GM18526 (cell line): Measurements from ENCODE around the gene CTSD.

Source experiments
- POLR2A ChIP-seq: IDR thresholded peaks from 3 replicates; pipeline ENCODE4 v1.6.1; 2011; ENCODE audit not compliant: insufficient read length; ENCODE audit errors: extremely low read depth

Gene CTSD

DNA sequence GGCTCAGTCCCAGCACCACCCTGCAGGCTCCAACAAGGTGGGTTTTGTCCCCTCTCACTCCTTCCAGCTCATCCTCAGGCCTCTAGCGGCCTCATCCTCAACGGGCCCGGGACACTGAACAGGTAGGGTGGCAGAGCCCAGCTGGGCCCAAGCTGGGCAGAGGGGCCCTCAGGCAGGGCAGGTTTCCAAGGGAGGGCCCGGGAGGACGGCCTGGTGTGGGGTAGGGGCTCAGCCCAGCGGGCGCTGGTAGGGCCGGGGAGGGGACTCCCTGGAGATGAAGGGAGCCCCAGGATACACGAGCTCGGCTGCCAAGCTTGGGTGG, 10.9 kb downstream of the CTSD start:
- no peak for TF ChIP-seq POLR2A

DNA sequence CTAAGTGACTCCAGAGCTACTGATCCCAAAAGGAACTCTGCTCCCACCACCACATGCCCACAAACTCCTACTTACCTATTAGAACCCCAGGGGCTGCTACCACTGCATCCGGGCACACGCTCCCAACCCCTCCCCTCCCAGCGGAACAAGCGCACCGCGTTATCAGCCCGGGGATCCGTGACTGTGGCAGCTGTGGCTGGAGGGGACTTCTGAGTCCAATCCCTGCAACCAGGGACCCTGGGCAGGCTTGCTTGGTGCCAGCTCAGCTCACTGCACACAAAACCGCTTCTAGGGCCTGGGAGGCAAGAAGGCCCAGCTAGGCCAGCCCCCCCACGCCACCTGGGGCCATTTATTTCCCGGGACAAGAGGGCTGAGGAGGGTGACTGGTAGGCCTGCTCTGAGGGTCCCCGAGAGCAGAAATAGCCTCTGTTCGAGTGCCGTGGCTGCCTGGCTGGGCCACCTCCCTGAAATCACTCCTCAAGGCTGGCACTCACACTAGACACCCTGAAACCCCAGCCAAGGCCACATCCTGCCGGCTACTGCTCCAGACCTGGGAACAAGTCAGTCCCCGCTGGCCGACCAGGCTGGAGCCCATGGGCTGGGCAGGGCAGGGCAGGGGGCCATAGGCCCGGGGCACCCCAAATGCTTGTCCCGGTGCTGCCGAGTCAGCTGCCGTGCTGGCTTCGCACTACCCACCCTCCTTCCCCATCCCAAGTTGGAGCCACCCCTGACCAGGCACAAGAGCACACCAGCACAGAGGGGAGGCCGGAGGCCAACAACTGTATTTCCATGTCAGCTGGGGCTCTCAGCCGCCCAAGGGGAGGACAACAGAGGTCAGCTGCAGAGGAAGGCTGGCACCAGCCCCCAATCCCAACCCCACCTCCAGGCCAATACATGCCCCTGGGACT, 11.5 kb downstream of the CTSD start:
- TF ChIP-seq POLR2A, result no peak

DNA sequence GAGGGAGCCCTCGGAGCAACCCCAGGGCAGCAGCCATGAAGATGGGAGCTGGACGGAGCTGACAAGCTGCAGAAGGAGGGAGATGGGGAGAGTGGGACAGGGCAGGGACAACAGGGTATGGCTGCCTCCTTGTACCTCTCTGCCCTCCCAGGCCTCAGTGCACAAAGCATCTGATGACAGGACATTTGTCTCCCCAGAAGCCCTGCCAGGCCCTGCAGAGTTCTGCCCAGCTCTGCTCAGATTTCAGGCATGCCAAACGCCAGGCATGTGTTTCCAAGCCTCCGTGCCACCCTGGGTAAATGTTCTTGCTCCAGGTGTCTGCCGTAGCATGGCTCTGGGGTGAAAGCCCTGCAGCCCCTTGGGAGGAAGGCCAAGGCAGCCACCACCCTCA, 12.2 kb downstream of the CTSD start:
- no peak for TF ChIP-seq POLR2A

DNA sequence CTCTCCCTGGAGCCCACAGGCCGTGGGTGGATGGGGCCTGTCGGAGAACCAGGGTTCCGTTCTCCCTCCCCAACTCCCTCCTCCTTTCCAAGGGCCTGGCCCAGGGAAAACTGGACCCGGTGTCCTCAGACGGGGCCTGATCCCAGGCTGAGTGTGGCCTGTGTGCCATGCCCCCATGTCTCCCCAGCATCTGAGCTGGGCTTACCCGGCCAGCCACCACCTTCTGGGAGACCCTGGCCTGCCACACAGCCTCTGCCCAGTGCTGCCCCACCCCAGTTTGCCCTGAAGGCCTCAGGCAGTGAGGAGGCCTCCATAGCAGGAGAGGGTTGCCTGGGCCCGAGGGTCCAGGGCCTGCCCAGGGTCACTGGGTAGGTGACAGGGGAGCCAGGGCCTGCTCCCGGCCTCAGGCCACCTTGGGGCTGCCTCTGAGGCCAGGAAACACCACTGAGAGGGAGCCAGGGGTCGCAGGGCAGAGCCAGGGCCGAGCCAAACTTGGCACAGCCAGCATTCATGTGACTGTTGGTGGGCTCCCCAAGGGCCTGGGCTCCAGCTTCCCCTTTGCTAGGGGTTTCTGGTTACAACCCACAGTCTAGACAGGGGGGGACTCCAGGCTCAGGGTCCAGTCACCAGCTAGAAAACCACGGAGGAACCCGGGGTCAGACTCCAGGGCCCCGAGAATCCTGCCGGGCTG, 12.7 kb downstream of the CTSD start:
- TF ChIP-seq POLR2A, result no peak

DNA sequence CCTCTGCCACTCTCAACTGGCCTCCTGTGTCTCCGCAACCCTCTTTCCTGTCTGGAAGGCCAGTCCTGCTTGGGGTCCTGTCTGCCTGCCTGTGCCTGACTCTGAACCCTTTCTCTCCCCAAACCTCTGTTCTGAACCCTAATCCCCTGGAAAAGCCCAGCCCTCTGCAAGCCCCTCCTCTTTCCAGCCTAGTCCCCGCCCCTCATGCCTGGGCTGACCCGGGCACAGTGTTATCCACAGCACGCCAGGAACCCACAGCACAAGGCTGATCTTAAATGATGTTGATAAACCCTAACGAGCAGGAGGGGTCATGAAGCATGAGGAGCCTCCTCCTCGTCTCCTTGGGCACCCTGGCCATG, 13.3 kb downstream of the CTSD start, which contains the start of gene IFITM10:
Gene IFITM10 (minus strand): TSS at position 115 of the 359 bp plus-strand sequence. CDS start 153 bp downstream, outside the sequence.
- TF ChIP-seq POLR2A, result no peak

DNA sequence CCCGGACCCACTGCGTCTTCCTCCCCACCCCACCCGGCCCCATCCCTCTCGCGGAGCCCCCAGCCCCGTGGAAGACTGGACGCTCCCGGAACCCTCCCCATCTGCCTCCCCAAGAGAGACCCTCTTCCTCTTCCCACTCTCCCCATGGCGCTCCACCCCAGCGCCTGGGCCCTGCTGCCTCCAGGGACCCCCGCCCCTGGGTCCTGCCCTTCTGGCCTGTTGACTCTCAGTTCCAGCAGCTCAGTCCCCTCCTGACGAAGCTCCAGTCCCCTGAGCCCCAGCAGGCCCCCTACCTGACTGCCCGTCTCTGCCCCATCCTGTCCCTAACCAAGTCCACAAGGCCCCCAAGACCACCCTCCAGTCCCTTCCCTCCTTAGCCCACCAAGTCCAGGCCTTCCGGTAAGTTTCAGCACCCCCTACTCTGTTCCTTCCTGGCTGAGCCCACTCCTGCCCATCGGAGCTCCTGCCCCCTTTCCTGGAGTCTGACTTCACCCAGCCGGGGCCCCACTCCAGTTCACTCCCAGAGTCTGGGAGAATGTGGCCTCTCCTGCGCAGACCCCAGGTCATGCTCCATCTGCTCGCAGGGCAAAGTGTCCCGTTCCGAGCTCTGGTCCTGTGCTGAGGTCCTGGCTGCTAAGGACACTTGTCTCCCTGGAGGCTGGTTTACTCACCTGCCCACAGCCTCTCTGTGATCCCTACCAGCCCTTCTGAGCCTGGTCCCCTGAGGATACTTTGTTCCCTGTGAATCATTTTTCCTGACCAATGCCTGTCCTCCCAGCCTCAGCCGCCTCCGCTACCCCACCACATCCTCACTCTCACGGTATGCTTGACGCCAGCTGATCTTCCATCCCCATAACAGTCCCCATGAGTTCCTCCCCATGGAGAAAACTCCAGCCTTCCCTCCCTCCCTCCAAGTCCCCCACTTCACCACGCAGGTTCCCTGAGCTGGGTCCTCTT, 14.1 kb downstream of the CTSD start:
- no peak for TF ChIP-seq POLR2A

DNA sequence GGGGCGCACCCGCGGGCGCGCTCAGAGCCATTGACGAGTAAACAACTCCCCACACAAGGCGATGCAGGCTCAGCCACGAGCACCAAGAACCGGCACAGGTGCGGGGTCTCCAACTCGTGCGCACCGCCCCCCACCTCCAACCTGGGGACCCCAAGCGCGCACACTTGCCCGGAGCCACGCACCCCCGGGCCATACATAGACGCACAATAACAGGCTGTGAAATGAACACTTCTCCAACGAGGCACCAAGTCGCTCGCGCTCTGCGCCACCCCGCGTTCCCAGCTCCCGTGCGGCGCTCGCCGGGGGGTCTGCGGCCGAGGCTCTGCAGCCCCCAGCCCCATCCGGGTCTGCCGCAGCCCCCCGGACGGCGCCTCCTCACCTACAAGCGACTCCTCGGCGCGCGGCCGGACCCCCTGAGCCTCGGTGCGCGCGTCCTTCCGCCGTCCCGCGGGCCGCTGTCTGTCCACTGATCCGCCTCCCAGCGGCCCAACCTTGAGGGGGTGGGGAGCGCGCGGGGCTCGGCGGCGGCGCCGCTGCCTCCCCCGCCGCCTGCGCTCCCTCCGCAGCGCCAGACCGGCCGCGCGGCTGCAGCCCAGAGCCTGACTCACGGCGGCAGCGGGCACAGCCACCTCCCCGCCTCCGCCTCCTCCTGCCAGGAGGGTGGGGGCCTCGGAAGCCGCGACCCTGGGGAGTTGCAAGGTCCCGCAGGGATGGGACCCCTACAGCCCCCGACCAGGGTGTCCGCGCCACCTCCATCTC, 14.9 kb downstream of the CTSD start:
- no peak for TF ChIP-seq POLR2A

DNA sequence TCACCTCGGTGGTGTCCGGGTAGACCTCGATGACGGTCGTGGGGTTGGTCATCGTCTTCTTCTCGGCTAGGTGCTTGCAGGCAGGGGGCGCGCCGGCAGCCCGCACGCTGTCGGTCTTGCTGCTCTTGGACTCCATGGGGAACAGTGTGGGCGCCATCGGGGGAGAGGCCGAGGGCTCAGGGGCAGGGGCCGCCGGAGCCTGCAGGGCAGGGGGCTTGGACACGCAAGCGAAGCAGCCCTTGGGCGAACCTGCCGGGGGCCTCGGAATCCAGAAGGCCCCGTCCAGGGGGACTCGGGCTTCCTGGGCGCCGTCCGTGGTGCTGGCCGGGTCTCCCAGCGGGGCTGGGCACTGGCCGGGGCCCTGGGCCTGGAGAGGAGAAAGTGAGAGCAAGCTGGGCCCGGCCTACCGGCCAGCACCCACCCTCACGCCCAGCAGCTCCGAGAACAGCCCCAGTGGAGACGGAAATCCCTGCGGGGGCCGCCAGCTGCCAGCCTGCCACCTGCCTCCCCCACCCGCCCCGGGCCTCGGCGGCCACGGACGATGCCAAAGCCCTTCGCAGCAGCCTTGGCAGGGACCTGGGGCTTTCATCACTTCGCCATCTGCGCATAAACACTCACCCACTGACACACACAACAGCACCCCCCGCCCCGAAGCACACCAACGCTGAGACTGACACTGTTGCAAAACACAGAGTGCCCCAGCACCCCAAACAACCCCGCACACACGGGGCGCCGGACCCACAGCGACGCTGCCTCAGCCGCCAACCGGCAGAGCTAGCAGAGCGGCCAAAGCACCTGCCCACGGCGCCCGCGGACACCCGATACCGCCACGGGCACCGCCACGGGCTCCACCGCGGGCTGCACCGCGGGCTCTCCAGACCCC, 15.7 kb downstream of the CTSD start:
- TF ChIP-seq POLR2A, result no peak

DNA sequence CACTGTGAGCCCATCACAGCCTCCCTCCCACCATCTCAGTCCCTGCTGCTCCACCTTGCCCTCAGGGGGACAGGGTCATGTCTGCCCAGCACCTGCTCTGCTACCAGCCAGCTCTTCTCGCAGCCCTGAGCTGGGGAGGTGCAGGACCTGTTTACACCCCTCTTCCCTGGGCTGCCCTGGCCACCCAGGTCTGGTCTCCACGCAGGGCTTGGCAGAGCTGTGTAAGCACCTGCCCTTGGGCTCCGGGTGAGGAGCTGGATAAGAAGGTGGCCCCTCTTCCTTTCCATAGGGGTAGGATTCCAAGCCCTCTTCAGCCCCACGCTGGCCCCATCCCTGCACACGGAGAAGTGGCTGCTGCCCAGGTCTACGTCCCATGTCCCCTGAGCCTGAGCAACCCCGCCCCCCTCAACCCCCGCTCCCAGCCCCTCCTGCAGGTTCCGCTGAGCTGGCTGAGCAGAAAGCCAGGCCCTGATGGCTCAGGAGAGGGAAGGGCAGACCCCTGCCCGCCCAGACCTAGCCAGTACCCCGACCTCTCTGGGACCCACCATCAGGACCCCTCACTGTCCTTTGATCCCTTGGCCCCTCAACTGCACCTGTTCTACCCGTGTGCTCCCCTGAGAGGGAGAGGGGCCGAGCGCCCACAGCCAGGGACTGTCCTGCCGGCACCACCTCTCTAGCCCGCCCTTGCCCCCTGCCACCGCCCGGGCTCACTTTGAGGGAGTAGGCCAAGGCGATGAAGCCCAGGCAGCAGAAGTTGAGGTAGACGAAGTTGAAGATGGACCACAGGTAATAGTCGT, 16.6 kb downstream of the CTSD start:
- no peak for TF ChIP-seq POLR2A

DNA sequence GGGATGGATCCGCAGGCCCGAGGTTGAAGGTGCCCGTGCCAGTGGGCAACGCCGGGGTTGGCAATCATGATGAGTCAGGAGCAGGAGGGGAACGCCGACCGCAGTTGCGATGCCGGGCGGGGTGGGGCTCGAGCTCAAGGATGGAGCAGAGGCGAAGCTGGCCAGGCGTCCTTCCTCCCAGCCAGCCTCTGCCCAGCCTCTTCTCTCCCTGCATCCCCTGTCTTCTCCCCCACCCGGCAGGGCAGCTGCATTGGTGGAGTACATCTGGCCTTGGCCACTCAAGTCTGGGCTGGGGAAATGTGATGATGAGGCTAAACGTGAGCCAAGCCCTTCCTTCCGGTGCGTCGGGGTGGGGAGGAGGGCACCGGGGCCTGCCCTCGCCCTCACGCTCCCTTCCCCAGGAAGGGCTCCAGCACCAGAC, 17.2 kb downstream of the CTSD start:
- no peak for TF ChIP-seq POLR2A

DNA sequence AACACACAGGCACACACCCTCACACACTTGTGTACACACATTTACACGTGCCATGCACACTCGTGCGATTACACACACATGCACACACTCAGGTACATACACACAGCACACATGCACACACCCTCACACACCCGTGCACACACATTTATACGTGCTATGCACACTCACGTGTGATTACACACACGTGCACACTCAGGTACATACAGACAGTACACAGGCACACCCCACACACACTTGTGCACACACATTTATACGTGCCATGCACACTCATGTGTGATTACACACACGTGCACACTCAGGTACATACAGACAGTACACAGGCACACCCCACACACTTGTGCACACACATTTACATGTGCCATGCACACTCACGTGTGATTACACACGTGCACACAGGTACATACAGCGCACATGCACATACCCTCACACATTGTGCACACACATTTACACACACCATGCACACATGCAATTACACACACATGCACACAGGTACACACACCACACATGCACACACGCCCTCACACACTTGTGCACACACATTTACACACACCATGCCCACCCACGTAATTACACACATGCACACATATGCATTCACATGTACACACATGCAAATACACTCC, 17.9 kb downstream of the CTSD start:
- TF ChIP-seq POLR2A, result no peak

DNA sequence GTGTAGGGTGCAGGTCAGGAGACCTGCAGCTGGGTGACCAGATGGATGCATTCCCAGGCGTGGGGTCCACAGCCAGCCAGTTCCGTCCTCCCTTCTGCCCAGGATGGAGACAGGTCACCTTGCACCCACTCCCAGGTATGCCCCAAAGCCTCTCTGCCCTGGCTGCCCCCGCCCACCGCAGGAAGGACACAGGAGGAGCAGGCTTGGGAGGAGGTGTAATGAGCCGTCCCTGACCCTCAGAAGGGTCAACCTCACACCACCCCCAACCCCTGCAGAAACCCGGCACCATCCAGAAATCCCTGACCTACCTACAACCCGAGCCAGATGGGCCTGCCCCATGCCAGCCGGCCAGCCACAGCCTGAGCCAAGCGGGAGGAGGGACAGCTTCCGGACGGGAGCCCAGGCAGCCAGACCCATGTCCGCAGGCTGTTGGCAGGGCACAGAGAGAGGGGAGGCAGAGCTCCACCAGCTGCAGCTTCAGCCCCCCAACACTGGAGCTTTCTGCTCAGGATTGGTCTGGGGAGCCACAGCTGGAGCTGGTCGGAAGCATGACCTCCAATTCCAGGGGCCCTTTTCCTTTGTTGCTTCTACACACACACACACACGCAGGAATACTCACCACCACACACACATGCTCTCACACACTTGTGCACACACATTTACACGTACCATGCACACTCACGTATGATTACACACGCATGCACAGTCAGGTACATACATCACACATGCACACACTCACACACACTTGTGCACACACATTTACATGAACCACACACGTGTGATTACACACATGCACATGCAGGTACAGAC, 18.6 kb downstream of the CTSD start:
- no peak for TF ChIP-seq POLR2A
